Lung (tissue), 12 donors: ENCODE measurements around the gene USH2A. TPM values are rescaled to one million over a fixed set of nuclear protein-coding genes. Genes with fewer than 3 reads are reported as not detected.

ENCODE experiments used
- ATAC-seq: fragments of 200-7000 bp; cut with Tn5 transposase; one replicate; pipeline ENCODE4 v1.9.1; 2020; ENCODE audit warnings: moderate number of reproducible peaks; ENCODE audit not compliant: insufficient read depth, low FRiP score
- DNase-seq, 3 donors: peaks; one replicate each; pipeline ENCODE4 v3.0.0-alpha.2; 2013 to 2017
- H3K27ac ChIP-seq, 2 donors: one replicate each; pipeline ENCODE4 v1.5.1; 2013; ENCODE audit warnings: mild to moderate bottlenecking in 2 of 2, moderate library complexity in 2 of 2, control low read depth in 1 of 2, inconsistent platforms in 1 of 2, low read depth in 1 of 2, low read length in 1 of 2
- H3K27me3 ChIP-seq, 3 donors: one replicate each; pipeline ENCODE4 v1.5.1; 2013; ENCODE audit warnings: low read length in 2 of 3; ENCODE audit not compliant: control insufficient read depth in 3 of 3, insufficient read depth in 3 of 3
- H3K36me3 ChIP-seq, 4 donors: one replicate each; pipeline ENCODE4 v1.5.1; 2013; ENCODE audit warnings: low read length in 4 of 4, mild to moderate bottlenecking in 1 of 4, moderate library complexity in 1 of 4; ENCODE audit not compliant: control insufficient read depth in 4 of 4, insufficient read depth in 4 of 4
- H3K4me1 ChIP-seq, 5 donors: one replicate each; pipeline ENCODE4 v1.5.1; 2013; ENCODE audit warnings: low read length in 5 of 5, mild to moderate bottlenecking in 2 of 5, moderate library complexity in 1 of 5; ENCODE audit not compliant: control insufficient read depth in 5 of 5, insufficient read depth in 5 of 5
- H3K4me3 ChIP-seq: one replicate; pipeline ENCODE4 v1.5.1; 2013; ENCODE audit warnings: mild to moderate bottlenecking, control low read depth, moderate library complexity
- H3K9ac ChIP-seq, 2 donors: one replicate each; pipeline ENCODE4 v1.5.1; 2013; ENCODE audit warnings: low read length in 2 of 2, control low read depth in 1 of 2; ENCODE audit not compliant: insufficient read depth in 1 of 2
- H3K9me3 ChIP-seq, 4 donors: one replicate each; pipeline ENCODE4 v1.5.1; 2013; ENCODE audit warnings: low read length in 3 of 4, mild to moderate bottlenecking in 1 of 4, moderate library complexity in 1 of 4; ENCODE audit not compliant: control insufficient read depth in 4 of 4, insufficient read depth in 3 of 4
- CTCF ChIP-seq: IDR thresholded peaks from 2 replicates; pipeline ENCODE4 v1.5.1; 2012; ENCODE audit warnings: mild to moderate bottlenecking; ENCODE audit errors: control extremely low read depth, extremely low read depth
- WGBS, 2 donors: extraction: QIAGEN DNeasy Blood & Tissue Kit; methylation state at CpG; one replicate each; pipeline ENCODE4 v1.1.7; 2013; 5-methylcytosine and 5-hydroxymethylcytosine counted together
- polyA plus RNA-seq, 2 donors: library from polyadenylated mRNA; stranded (reverse); fragments of 200-250 nt; gene quantifications; one replicate each; pipeline ENCODE4 v1.2.1, GENCODE V29; 2013
- total RNA-seq, 2 donors: library from RNA; depleted of rRNA in 1 of 2; stranded (reverse); fragments of >200 nt in 1 of 2; gene quantifications; one replicate each; pipeline ENCODE4 v1.2.1, GENCODE V29; 2014 to 2021
- donor health status: control.
- donor health status: control.
- donor health status: Bipolar disorder and iron deficiency.
- donor health status: healthy.
- donor health status: DM: yes; HTN: yes; CAD: no.

The USH2A gene
- total and polyA plus RNA-seq, 4 donors: under 0.01 to 0.11 TPM; not detected in 2

GRCh38 chr1:216462066-216462775, 39.0 kb upstream of the USH2A start:
- no peak for TF ChIP-seq CTCF
- ATAC-seq: no peak
- H3K9ac ChIP-seq: no peak overlapping the region
- no peaks in the 10 kb centered on the region for H3K36me3 ChIP-seq
- WGBS, 2 donors: 52 to 68% methylated on average over 3 of the region's 3 CpGs
- H3K27ac ChIP-seq: no peak overlapping the region
- H3K9me3 ChIP-seq: no peaks in the 10 kb centered on the region
- H3K27me3 ChIP-seq: no peaks in the 10 kb centered on the region
- no peak for DNase-seq
- no peaks in the 10 kb centered on the region for H3K4me1 ChIP-seq
- H3K4me3 ChIP-seq: no peak overlapping the region

GRCh38 chr1:216461466-216461865, 38.2 kb upstream of the USH2A start:
- TF ChIP-seq CTCF: no peak
- no peak for DNase-seq
- ATAC-seq: no peak
- no peaks in the 10 kb centered on the region for H3K36me3 ChIP-seq
- no peak overlapping the region for H3K4me3 ChIP-seq
- no peak overlapping the region for H3K9ac ChIP-seq
- no peaks in the 10 kb centered on the region for H3K4me1 ChIP-seq
- H3K9me3 ChIP-seq: no peaks in the 10 kb centered on the region
- no peaks in the 10 kb centered on the region for H3K27me3 ChIP-seq
- H3K27ac ChIP-seq: no peak overlapping the region

GRCh38 chr1:216459651-216460207, 36.5 kb upstream of the USH2A start:
- DNase-seq: no peak
- no peak for TF ChIP-seq CTCF
- H3K36me3 ChIP-seq: no peaks in the 10 kb centered on the region
- no peak for ATAC-seq
- no peak overlapping the region for H3K9ac ChIP-seq
- no peak overlapping the region for H3K27ac ChIP-seq
- H3K9me3 ChIP-seq: no peaks in the 10 kb centered on the region
- no peaks in the 10 kb centered on the region for H3K27me3 ChIP-seq
- H3K4me1 ChIP-seq: no peaks in the 10 kb centered on the region
- WGBS, 2 donors: 81 to 89% methylated on average over 3 of the region's 3 CpGs
- H3K4me3 ChIP-seq: no peak overlapping the region

GRCh38 chr1:216458812-216459211, 35.6 kb upstream of the USH2A start:
- Histone ChIP-seq H3K27me3 (no peaks in the 10 kb centered on the region), H3K4me1 (no peaks in the 10 kb centered on the region), H3K9ac (no peak overlapping the region), H3K27ac (no peak overlapping the region), H3K36me3 (no peaks in the 10 kb centered on the region), H3K9me3 (no peaks in the 10 kb centered on the region), H3K4me3 (no peak overlapping the region)
- no peak for TF ChIP-seq CTCF
- ATAC-seq (no peak), DNase-seq (no peak)
